KMS-11 (cell line): ENCODE data around the gene ABHD16B.

Experiments used
- H2AFZ ChIP-seq: fragments of 200-600 bp; sonication (generic); 2 replicates; pipeline ENCODE4 v1.6.1; 2016; ENCODE audit warnings: antibody characterized with exemption, mixed run types, low read depth
- H3K27ac ChIP-seq: fragments of 200-600 bp; sonication (generic); 2 replicates; pipeline ENCODE4 v1.6.1; 2016; ENCODE audit warnings: mild to moderate bottlenecking, mixed run types
- H3K27me3 ChIP-seq: fragments of 200-600 bp; sonication (generic); 2 replicates; pipeline ENCODE4 v1.6.1; 2017; ENCODE audit warnings: mild to moderate bottlenecking, low read depth, mixed run types, moderate library complexity; ENCODE audit not compliant: insufficient read depth
- H3K36me3 ChIP-seq: fragments of 200-600 bp; sonication (generic); 2 replicates; pipeline ENCODE4 v1.6.1; 2017; ENCODE audit warnings: mild to moderate bottlenecking, mixed run types; ENCODE audit not compliant: insufficient read depth
- H3K4me1 ChIP-seq: fragments of 200-600 bp; sonication (generic); 2 replicates; pipeline ENCODE4 v1.6.1; 2016; ENCODE audit warnings: mild to moderate bottlenecking, low read depth, mixed run types; ENCODE audit not compliant: poor library complexity, severe bottlenecking
- H3K4me2 ChIP-seq: fragments of 200-600 bp; sonication (generic); 2 replicates; pipeline ENCODE4 v1.7.0; 2016; ENCODE audit warnings: mild to moderate bottlenecking, mixed run types
- H3K4me3 ChIP-seq: fragments of 200-600 bp; sonication (generic); IDR thresholded peaks from 2 replicates; pipeline ENCODE4 v1.6.1; 2017; ENCODE audit warnings: low read depth, low read length, mixed read lengths; ENCODE audit not compliant: insufficient read depth
- H3K79me2 ChIP-seq: fragments of 200-600 bp; sonication (generic); 2 replicates; pipeline ENCODE4 v1.6.1; 2016; ENCODE audit warnings: low read depth, mixed run types; ENCODE audit not compliant: insufficient read depth
- H3K9ac ChIP-seq: fragments of 200-600 bp; sonication (generic); 2 replicates; pipeline ENCODE4 v1.6.1; 2016; ENCODE audit warnings: mild to moderate bottlenecking, mixed run types
- H4K20me1 ChIP-seq: fragments of 200-600 bp; sonication (generic); 2 replicates; pipeline ENCODE4 v1.6.1; 2016; ENCODE audit warnings: mild to moderate bottlenecking, mixed run types; ENCODE audit not compliant: insufficient read depth
- CTCF ChIP-seq: fragments of 200-600 bp; sonication (generic); conservative IDR thresholded peaks from 2 replicates; pipeline ENCODE4 v1.6.1; 2017; ENCODE audit warnings: low read depth, mild to moderate bottlenecking, antibody characterized with exemption, low read length, moderate library complexity, mixed read lengths

Gene ABHD16B

GRCh38 chr20:63903796-63904561, 42.7 kb downstream of the ABHD16B start:
- Histone ChIP-seq H3K4me1 (no peaks in the 10 kb centered on the region), H3K36me3 (no peaks in the 10 kb centered on the region), H3K27ac (no peak overlapping the region), H3K27me3 (no peaks in the 10 kb centered on the region), H4K20me1 (peaks cover 3% of the 10 kb centered on the region), H2AFZ (no peak overlapping the region), H3K79me2 (peaks cover 81% of the 10 kb centered on the region), H3K4me2 (no peak overlapping the region), H3K4me3 (no peak overlapping the region), H3K9ac (no peak overlapping the region)
- TF ChIP-seq CTCF: no peak

- no peaks in the 10 kb centered on the region for H3K4me1 ChIP-seq
- no peak overlapping the region for H3K27ac ChIP-seq
- H3K4me3 ChIP-seq: no peak overlapping the region
- H3K4me2 ChIP-seq: no peak overlapping the region
- H3K79me2 ChIP-seq: peaks cover 72% of the 10 kb centered on the region
- no peaks in the 10 kb centered on the region; the same call in 1 of the 2 replicates for H4K20me1 ChIP-seq
- TF ChIP-seq CTCF: no peak
- H2AFZ ChIP-seq: no peak overlapping the region
- H3K9ac ChIP-seq: no peak overlapping the region
- H3K36me3 ChIP-seq: no peaks in the 10 kb centered on the region
- no peaks in the 10 kb centered on the region for H3K27me3 ChIP-seq
Measured at GRCh38 chr20:63908008-63908682, 46.8 kb downstream of the ABHD16B start.

- TF ChIP-seq CTCF: no peak
- Histone ChIP-seq H3K4me3 (no peak overlapping the region), H3K79me2 (peaks cover 62% of the 10 kb centered on the region; the same call in 1 of the 2 replicates), H4K20me1 (no peaks in the 10 kb centered on the region; the same call in 1 of the 2 replicates), H2AFZ (no peak overlapping the region), H3K27me3 (no peaks in the 10 kb centered on the region), H3K4me1 (no peaks in the 10 kb centered on the region), H3K36me3 (no peaks in the 10 kb centered on the region), H3K27ac (no peak overlapping the region), H3K9ac (no peak overlapping the region), H3K4me2 (no peak overlapping the region)
Measured at GRCh38 chr20:63911176-63911575, 49.9 kb downstream of the ABHD16B start.
